IPS-11a (cell line): Measurements from ENCODE around the gene TMCO2.
"Not testable (repeated sequence)": the region's sequence is repeated elsewhere in the genome, so short reads cannot be mapped to it uniquely, and the experiment has no call there.

Experiments used
- H3K4me3 ChIP-seq: one replicate; pipeline ENCODE4 v1.5.1; 2013; ENCODE audit warnings: low read depth, low read length, control low read depth

Gene TMCO2

DNA sequence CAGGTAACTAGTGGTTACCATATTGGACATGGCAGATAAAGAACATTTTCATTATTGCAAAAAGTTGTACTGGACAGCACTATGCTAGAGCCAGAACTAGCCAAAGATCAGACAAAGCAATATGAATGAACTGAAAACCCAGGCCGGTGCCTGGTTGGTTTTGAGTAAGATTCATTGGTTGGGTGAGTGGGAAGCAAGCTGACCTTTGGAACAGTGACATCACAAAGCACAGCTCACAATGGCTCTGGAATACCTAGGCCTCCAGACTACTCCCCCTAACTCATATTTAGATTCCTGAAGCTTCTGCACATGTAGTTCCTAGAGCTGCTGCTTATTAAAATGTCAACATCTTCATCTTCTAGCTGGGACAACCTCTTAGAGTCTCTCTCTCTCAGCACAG lies at the start of gene TMCO2:
Gene TMCO2, plus strand, starts transcription at position 283 of the 400 bp plus-strand sequence. Its CDS starts 57 bp downstream, at position 340.
- no peak within 1 kb of the TSS for H3K4me3 ChIP-seq

DNA sequence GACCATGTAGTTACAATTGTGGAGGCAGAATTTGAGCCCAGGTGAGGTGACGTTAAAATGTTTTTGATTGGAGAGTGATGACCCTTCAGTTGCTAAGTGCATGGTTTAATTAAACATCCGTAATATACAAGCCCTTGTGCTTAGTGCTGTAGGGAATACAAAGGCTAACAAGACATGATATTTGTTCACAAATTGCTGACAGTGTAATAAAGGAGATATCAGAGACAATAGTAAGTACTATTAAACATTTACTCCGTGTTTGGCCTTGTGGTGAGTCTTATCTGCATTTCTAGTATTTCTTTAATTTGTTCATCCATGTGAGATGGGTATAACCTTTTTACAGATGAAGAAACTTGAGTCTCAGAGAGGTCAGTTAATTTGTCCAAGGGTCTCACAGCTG lies 48.6 kb upstream of the TMCO2 start:
- H3K4me3 ChIP-seq = no peak overlapping the region

DNA sequence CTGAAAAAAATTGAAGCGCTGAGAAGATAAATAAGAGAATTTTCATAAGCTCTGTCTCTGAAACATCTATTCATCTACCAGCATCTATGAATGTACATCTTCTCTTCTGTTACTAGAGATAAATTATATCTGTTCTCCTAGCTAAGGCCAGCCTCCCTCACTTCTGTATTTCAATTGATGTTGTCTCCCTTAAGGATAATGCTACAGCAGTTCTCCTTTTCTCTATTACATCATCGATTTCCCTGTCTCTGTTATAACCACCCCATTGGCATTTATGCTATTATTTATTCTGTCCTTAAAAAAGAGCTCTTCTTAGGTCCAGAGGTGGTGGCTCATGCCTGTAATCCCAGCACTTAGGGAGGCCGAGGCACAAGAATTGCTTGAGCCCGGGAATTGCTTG lies 42.9 kb upstream of the TMCO2 start:
- H3K4me3 ChIP-seq = no peak overlapping the region

DNA sequence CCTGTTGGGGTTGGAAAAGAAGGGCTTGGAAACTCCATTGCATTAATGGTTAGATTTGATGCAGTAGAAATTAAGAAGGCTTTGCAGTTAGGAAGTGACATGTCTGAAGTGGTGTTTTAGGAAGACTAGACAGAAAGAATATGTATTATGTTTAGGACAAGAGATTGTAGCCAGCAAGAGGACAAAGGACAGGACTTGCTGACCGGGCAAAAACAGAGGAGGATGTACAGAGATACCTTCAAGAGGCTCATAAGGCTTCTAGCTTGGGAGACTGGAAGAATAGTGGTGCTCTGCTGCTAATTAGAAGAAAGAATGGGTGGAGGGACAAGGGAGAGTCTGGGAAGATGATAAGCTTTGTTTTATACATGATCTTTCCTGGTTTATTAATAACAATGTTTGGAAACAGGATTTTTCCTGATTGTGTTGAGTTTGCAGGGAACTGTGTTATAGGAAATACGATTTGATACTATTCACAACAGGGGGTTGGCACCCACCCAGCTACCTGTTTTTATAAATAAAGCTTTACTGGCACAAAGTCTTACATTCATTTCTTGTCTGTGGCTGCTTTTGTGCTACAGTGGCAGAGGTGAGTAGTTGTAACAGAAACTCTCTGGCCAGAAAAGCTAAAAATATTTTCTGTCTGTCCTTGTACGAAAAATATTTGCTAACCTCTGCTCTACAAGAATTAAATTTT lies 37.1 kb upstream of the TMCO2 start:
- H3K4me3 ChIP-seq = no peak overlapping the region

DNA sequence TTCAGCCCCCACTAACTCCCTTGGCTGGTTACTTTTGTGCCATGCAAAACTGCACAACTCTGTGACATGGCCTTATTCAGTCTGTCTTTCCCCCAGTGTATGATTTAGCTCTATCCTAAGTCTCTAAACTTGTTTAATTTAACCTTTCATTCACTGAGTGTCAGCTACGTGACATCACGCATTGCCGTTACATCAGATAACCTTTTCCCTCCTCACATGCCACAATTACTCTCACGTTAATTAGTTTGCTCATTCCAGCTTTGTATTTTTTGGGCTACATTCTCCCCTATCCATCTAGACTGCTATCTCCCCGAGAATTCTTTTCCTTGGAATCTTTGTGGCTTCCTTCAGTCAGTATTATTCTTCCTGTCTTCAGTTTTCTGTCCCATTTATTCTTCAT lies 29.4 kb upstream of the TMCO2 start:
- no peak overlapping the region for H3K4me3 ChIP-seq

DNA sequence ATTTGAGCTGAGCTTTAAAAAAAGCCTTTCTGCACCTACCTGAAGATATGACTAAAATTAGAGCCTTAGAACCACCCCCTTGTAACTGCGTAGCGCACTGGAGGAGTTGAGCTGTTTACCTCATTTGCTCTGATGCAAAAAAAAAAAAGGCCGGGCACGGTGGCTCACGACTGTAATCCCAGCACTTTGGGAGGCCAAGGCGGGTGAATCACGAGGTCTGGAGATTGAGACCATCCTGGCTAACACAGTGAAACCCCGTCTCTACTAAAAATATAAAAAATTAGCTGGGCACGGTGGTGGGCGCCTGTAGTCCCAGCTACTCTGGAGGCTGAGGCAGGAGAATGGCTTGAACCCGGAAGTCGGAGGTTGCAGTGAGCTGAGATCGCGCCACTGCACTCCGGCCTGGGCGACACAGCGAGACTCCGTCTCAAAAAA lies 26.2 kb upstream of the TMCO2 start:
- H3K4me3 ChIP-seq = not testable (repeated sequence)

DNA sequence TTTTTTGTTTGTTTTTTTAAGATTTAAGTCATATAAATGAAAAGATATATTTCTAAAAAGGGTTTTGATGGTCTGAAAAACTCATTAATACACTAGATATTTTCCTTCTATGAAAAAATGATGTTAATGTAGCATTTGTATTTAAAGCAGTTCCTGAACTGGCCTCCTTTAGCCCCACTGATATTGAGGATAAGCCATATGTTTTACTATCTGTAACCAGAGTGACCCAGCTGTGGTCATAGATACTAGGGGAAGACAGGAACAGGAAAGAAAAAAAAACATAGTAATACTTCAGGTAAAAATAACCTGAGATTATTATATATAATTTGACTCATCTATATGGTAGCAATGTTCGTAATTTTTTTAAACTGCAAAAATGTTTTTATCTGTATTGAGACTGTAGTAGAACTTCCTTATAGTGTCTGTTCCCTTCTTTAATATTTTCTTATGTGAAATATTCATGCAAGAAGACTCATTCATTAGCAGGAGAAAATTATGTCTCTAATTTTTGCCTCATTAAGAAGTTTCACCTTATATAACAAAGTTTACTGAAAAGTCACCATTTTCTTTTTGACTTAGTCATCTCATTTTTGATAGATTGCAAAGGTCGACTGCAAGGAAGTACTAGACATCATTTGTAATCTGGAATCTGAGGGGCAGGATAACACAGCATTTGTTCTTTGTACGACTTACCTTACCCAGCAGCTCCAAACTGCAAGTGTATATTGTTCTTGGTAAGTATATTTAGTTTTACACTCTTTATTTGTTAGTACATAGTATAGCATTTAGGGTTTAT lies 25.6 kb upstream of the TMCO2 start:
- H3K4me3 ChIP-seq = no peak overlapping the region

DNA sequence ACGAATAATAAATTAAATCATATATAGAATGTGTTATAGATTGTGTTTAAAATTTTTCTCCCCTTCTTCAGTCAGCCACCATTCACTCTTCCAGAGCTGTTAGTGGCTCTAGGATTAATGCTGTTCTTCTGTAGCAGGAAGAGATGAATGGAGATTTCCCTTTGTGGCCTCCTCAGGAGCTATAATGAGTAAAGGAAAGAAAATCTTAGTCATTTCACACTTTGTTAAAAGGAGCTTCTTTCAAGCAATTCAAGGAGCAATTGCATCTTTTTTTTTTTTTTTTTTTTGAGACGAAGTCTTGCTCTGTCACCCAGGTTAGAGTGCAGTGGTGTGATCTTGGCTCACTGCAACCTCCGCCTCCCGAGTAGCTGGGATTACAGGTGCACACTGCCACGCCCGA lies 23.7 kb upstream of the TMCO2 start:
- no peak overlapping the region for H3K4me3 ChIP-seq

DNA sequence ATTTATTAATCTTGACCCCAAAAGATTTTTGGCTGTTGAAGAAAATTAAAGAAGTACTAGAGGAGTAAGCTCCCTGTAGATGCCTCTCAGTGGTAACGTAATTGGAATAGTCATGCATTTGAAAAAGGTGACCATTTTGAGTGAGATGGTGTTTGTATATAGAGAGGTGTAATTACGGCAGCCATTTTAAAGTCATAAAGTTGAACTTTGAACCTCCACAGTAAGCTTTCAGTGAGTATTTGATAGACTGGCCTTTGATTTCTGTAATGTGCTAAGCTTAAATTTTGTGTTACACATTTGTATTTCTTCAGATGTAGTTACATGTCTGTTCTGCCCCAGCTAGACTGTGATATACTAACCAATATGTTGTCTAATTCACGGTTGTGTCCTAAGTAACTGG lies 21.5 kb upstream of the TMCO2 start:
- H3K4me3 ChIP-seq = no peak overlapping the region

DNA sequence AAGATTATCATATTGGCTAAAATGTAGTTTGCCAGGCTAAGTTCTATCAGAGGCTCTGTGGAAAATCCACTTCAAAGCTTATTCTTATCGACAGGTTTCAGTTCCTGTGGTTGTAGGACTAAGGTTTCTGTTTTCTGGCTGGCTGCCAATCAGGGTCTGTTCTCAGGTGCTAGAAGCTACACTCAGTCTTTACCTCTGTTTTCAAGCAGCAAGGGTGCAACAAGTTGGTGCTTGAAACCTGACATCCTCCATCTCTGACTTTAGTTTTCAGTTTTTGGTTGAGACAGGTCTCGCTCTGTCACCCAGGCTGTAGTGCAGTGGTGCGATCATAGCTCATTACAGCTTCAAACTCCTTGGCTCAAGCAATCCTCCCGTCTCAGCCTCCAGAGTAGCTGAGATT lies 15.3 kb upstream of the TMCO2 start:
- H3K4me3 ChIP-seq = no peak overlapping the region

DNA sequence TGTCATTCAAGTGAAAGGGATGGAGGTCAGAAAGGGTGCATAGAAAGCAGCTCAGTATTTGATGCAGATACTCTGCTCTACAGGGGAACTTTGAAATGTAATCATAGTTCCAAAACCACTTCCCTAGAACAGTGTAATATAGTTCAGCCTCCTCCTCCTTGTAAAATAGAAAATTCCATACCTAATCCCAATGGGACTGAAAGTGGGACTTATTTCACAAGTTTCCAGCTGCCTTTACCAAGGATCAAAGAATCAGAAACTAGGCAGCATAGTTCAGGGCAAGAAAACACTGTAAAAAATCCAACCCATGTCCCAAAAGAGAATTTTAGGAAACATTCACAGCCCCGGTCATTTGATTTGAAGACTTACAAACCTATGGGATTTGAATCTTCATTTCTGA lies 8.1 kb upstream of the TMCO2 start:
- no peak overlapping the region for H3K4me3 ChIP-seq

DNA sequence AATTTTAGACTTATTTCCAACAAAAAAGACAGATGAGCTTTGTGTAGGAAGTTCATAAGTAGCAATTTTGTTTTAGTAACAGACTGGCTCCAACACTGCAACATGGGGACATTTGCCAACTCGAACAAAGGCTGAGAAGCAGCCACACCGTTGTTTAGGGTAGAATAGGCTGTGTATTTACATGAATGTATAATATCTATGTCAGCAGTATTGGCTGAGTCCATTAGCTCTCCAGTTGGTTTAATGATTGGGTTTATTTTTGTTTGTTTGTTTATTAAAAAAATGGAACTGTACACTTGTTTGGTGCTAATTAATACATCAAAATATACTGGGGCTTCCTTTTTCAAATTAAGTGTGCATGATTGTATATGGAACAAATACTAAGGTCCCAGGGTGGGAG lies 7.3 kb upstream of the TMCO2 start:
- H3K4me3 ChIP-seq = no peak overlapping the region

DNA sequence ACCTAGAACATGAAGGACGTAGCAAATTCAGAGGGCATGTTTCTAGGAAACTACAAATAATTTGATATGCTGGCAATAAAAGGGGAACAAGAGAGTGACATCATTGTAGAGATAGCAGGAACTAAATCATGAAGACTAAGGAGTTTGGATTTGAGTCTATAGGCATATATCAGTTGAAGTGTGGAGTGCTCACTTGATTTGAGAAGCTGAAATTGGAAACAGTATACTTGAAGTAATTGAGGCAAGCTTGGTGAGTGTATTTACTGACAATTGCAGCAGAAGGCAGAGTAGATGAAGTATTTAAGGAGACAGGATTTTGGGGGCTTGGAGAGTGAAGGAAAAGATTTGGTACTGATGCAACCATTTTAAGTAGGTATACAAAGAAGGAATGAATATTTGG lies 6.4 kb upstream of the TMCO2 start:
- H3K4me3 ChIP-seq = no peak overlapping the region

DNA sequence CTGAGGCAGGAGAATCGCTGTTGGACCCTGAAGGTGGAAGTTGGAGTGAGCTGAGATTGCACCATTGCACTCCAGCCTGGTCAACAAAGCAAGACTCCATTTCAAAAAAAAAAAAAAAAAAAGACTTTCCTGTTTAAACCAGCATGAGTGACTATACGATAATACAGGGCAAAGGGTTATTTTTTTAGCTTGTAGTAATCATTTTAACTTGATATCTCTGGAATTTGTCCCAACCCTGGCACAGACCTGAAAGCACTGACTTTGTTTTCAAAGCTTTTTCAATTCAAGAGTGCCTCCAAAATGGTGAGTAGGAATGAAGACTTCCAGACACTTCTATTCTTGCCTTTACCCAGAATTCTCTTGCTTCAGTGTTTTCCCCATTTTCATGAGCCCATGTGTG lies 4.4 kb upstream of the TMCO2 start:
- H3K4me3 ChIP-seq = no peak overlapping the region

DNA sequence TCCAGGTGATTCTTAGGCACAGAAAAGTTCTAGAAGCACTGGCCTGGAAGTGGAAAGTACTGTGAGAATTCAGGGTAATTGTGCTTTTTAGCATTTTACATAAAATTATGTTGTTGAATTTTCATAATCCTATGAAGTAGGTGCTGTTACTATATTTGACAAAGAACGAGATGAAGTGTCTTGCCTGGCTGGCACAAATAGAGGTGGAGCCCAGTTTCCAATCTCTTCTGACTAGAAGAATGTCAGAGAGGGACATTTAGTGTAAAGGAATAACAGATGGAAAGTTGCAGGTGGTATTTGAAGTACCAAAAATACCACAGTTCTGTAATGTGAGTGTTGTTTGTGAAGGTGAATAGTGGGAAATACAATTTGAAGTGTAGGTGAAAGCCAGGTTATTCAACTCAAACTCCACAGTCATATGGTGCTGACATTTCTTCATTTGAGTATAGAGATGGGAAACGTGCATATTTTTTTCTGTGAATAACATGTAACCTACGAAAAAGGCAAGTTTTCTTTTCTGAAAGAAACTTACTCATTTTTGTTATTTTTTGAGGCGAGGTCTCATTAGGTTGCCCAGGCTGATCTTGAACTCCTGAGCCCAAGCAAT lies 3.5 kb upstream of the TMCO2 start:
- H3K4me3 ChIP-seq = no peak overlapping the region

DNA sequence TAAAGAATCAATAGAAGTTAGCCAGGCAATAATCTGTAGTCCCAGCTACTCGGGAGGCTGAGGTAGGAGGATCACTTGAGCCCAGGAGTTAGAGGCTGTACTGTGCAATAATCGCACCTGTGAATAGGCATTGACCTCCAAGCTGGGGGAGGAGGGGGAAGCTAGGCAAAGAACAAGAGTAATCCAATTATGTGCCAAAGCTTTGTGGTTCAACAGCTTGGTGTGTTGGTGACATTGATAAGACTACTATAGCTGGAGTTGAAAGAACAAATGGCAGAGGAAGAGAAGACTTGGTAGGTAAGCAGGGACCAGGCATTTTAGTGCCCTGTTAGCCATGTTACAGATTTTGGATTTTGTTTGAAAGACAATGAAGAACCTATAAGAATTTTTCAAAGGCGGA lies 2.1 kb upstream of the TMCO2 start:
- no peak overlapping the region for H3K4me3 ChIP-seq

DNA sequence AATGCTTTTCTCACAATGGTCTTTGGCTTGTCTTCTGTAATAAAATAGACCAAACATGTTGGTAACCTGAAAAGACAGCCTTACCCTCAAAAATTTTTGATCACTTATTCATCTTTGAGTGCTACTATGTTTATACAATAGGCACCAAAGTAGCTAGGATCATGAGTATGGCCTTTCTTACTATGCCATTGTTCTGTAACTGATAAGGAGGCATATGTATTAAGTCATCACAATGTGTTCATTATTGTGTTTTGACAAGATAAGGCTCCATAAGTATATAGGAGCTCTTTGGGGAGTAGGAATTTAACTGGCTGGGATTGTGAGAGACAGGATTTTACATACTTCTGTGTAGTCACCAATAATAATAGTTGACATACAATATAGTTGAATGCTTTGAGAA lies 675 bp downstream of the TMCO2 start:
- H3K4me3 ChIP-seq = no peak overlapping the region

DNA sequence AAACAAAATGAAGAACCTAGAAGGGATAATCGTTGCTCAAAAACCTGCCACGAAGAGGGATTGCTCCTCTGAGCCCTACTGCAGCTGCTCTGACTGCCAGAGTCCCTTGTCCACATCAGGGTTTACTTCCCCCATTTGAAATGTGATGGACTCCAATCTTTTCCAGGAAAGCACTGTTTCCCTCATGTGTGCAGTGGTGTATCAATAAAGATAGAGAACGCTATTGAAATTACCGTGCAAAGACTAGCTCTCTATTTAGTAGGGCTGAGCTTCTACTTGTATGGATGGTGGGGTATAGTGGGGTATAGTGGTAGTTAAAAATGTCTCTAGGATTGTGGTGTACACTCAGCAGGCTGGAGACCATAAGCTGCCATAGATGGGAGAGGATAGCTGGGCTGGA lies 3.7 kb downstream of the TMCO2 start:
- H3K4me3 ChIP-seq = no peak overlapping the region

DNA sequence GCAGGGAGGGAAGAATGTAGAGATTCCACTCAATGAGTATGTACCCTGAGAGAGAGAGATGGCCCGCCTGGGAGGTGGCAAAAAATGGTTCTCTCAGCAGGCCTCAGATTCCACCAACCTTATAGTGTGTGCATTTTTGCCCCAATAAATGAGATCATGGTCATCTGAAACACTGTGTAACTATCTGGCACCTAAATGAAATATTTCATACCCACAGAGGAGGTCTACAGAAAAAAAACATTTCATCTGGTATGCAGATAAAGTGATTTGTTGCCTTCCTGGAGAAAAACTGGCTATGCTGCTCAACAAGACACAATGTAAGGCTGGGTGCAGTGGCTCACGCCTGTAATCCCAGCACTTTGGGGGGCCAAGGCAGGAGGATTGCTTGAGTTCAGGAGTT lies 4.9 kb downstream of the TMCO2 start:
- no peak overlapping the region for H3K4me3 ChIP-seq

DNA sequence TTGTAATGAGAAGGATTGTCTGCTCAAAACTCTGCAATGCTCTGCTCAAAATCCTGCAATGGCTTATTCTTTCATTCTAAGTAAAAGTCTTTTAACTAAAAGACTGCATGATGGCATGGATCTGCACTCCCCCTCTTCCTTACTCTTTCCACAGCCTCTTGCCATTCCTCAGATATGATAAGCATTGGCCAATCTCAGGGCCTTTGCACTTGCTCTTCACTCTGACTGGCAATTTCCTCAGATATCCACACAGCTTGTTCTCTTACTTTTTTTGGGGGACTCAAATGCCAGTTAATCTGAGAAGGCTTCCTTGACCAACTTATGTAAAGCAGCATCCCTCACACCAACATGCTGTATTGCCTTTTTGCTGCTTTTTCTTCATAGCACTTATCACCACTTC lies 7.5 kb downstream of the TMCO2 start:
- no peak overlapping the region for H3K4me3 ChIP-seq

DNA sequence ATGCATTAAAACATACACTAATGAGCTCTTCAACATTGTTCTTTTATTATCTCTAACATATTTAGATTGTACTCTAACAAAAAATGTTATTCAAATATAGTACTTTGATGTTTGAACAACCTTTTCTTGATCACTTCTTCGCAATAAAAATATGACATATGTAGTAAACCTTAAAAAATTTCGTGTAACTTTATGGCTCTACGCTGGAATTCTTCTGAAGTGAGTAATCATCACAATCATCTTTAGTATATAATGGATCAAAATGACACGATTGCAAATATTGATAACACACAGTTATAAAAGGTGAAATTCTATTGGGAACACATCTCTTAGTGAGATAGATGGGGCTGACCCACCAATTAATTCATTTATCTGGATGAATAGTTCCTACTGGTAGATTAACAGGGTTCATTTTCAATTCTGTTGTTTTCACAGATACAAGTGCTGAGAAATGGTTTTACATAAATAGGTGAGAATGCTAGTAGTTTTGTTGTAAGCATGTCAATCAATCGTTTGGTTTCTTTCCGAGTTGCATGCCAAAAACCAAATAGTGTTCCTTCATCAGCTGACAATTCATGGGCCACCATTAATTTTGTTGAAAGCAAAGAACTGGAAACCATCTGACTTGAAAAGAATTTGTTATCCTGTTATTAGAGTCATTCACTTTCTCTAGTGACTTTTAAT lies 8.8 kb downstream of the TMCO2 start:
- H3K4me3 ChIP-seq = peak overlapping the region; percentile 98

DNA sequence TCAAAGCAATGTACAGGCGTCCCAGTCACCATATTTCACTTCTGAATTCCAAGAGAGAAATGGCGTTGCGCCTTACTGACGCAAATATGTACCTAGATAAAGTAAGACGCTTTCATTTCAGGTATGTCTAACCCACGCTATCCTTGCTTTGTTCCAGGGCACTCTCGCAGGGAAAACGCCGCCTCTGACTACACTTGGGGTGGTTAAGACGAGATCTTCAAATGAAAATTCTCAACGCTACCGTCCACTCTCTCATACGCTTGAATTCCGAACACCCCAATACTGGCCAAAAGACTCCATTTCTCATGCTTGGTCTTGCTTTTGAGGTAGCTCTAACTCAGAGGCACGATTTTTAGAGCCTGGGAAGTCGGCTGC lies 9.6 kb downstream of the TMCO2 start:
- peak overlapping the region; percentile 98 for H3K4me3 ChIP-seq
